ENCODE data around the gene SHROOM3.

Gene SHROOM3

DNA sequence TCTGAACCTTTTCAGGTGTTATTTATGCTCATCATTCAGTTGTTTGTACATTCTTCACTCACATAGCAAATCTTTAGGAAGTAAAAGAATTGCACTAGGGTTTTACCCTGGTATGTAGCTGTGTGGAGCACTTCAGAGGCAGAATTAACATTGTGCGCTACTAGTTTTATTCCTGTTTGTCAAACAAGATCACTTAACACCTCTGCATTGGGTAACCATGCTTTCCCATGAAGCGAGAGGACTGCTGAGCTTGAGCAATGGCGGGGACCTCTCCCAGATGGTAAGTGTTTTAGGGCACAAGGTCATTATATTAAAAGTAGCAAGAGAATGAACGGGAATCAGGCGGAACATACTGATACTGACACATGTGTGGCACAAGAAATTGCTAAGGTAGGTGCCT is 59.2 kb downstream of the SHROOM3 start:
- DNase-seq (ENCODE audit: low read depth): no peak

DNA sequence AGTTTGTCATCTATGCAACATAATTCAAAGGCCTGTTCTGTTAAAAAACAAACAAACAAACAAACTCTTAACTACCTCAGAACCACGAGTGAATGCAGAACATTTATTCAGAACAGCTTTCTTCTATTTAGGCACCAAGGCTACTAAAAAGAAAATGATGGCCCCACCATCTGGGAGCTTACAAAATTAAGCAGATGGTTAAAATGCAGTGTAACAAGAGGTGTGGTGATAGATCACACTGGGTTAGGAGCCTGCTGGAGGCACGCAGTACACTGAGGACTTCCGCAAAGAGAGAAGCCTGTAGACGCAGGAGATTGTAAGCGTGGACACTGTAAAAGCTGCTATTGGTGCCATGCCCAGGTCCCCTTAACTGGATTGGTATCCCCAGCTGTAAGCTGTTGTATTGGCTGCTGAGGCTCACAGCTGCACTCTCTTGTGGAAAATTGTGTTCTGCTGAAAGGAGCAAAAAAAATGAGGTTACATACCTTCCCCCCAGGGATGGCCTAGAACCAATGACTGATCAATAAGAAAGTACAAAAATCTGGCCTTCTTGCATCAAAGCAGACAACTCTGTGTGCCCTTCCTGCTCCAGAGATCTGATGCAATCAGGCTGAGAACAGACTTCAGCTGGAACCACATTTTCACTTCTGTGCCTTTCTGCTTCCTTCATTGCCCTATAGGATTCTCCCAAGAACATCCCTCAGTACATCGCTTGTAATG is 60.0 kb downstream of the SHROOM3 start:
- no peak for DNase-seq (ENCODE audit: low read depth)

- no peak for DNase-seq (ENCODE audit: low read depth)
These were observed 63.5 kb downstream of the SHROOM3 start for GRCh38 chr4:76498550-76498949.

DNA sequence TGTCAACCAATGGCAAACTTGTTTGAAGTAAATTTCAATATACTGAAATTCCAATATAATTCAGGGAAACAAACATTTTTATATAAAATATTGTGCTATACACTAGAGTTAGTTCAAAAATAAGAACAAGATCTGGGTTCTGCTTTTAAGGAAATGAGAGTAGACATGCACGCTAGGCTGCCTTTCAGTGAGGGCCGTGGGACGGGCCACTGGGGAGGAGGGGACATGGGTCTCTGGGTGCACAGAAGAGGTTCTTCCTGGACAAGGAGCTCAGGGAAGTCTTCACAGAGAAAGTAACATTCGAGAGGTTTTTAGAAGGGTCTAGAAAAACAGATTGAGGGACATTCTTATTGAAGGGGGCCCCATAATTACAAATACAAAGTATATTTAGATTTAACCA is 64.4 kb downstream of the SHROOM3 start:
- DNase-seq (ENCODE audit: low read depth): no peak

- no peak for DNase-seq (ENCODE audit: low read depth)
These were observed 67.9 kb downstream of the SHROOM3 start for GRCh38 chr4:76502886-76503285.

DNA sequence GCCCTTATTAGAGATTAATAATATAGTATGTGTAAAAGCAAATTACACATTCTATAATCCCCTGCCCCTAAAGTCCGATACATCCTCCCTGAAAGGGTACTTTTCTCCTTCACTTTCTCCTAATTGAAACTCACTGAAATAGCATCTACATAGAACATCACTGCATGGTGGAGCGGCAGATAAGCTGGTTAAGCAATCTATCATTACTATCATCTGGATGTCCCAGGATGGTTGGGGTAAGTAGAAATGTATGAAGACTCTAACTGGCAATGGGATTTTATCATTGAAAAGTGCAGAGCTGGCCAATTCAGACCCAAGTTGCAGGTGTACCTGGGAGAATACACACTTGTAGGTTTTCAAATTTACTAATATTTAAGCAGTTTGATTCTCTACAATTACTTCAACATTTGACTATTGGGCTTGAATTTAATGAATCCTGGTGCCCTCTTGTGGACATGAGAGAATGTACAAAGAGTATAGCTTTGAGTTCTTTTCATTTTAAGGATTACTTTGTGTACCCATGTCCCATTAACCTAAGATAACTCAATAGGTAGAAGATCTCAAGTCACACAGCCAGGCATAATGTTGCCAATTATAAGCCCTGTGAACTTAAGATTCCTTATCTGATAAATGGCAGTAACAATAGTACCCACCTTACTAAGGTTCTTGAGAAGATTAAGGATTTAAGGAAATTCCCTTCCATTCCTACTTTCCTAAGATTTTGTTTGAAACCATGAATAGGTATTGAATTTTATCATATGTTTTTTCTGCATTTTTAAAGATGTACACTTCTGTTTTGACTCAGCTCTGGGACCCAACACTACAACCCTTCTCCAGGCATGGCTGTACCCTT is 69.8 kb downstream of the SHROOM3 start:
- no peak for DNase-seq (ENCODE audit: low read depth)

DNA sequence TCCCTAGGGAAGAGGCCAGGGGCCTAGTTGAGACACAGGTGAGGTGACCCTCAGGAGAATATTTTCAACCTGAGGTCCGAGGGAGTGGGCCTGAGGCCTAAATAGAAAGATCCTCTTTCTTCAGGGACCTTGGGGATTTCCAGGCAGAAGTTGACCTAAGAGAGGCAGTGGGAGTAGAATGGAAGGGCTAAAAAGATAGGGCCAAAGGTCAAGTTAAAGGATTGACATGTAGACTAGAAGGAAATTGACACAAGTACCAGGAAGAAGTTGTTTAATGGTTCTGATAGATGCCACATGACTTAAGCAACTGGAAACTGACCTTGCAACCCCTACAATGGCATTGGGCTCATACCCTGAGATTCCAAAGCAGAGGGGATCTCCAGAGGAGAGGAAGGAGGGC is 76.9 kb downstream of the SHROOM3 start:
- DNase-seq (ENCODE audit: low read depth): no peak

GRCh38 chr4:76513482-76513881 is 78.5 kb downstream of the SHROOM3 start:
- DNase-seq (ENCODE audit: low read depth): no peak

DNA sequence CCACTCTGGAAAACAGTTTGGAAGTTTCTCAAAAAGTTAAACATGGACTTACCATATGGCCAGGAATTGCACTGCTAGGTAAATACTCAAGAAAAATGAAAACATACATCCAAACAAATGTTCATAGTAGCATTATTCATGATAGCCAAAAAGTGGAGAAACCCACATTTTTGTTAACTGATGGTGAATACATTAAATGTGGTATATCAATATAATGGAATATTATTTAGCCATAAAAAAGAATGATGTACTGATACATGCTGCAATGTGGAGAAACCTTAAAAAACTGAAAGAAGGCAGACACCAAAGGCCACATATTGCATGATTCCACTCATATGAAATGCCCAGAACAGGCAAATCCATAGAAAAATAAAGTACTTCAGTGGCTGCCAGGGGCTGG is 79.1 kb downstream of the SHROOM3 start:
- DNase-seq (ENCODE audit: low read depth): no peak

DNA sequence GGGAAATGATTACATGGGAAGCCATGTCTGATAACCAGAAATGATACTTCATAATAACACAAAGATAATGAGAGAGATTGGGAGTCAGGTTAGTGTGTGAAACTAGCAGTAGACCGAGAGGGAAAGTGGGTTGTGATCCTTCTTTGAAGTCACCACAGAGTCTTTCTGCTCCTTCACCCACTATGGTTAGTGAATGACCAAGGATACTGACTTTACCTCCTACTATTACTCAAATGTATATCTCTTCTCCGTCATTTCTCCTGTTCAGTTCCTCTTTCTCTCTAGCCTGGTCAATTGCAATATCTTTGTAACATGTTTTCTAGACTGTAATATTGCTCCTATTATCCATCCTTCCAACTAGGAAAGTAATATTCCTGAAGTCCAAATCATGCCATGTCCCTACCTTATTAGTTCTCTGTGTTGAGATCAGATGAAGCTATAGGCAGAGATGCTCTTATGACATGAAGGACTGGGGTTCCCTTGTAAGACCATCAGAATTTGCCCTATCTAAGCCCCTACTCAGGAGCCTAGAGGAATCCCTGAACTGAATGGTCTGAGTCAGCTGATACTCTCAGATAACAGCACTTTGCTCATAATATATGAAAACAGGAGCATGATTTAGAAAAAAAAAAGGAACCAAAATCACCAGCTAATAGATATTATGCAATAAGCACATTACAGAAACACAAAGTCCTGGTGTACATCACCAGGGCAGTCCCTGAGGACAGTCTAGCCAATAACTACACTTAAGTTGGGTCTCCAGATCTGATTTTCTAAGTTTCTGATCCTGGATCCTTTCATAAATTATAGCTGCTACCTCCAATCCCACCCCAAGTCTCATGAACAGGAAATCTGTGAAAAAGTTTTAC is 81.2 kb downstream of the SHROOM3 start:
- DNase-seq (ENCODE audit: low read depth): no peak

- no peak for DNase-seq (ENCODE audit: low read depth)
These were observed 83.2 kb downstream of the SHROOM3 start for GRCh38 chr4:76518241-76518640.

- DNase-seq (ENCODE audit: low read depth): no peak
These were observed 88.6 kb downstream of the SHROOM3 start for GRCh38 chr4:76523593-76523992.

GRCh38 chr4:76525751-76526150 is 90.7 kb downstream of the SHROOM3 start:
- no peak for DNase-seq (ENCODE audit: low read depth)

DNA sequence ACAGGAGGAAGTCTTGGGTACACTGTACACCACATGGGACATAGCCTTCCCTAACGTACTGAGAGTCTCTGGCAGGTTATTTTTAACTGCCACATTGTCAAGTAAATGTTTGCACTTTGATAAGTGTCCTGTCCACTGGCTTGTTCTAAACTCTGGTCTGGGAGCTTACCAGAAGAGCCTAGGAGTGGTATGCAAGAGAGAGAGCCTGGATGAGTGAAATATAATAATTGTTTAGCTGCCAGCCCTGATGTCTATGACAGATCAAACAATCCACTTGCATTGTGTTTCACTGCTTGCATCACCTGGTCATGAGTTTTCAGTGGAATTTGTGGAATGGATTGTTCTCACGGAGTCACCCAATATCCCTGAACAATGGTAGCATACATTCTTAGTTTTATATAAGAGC is 91.6 kb downstream of the SHROOM3 start:
- DNase-seq (ENCODE audit: low read depth): no peak

DNA sequence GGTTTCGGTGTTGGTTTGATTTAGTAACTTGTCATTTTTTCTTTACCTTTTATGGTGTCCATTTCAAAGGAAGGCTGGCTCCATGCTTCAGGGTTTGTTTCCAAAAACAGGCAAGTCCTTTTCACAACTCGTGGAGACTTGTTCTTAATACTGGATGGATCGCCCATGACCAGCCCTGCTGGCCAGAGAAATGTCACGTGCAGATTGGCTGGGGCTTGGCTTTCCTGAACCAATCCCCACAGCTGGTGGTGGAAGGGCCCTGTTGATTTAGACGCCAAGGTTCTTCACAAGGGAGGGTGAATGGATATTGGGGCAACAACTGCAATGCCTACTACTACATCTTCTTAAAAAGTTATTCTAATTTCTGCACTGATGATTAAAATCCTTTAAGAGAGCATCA is 92.6 kb downstream of the SHROOM3 start:
- no peak for DNase-seq (ENCODE audit: low read depth)

DNA sequence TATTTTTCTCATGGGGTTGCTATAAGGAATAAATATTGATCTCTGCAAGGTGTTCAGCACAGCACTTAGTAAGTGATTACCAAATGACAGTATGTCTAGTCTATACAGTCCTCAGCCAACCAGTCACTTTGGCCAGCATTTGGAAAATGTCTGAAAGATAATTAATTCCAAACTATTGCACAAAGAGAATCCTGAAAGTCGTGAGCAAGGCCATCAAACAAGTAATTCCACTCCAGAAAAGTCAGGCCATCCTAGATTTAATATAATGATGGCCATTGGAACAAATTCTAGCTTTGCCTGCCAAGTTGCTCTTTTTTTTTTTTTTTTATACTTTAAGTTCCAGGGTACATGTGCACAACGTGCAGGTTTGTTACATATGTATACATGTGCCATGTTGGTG is 96.6 kb downstream of the SHROOM3 start:
- no peak for DNase-seq (ENCODE audit: low read depth)

DNA sequence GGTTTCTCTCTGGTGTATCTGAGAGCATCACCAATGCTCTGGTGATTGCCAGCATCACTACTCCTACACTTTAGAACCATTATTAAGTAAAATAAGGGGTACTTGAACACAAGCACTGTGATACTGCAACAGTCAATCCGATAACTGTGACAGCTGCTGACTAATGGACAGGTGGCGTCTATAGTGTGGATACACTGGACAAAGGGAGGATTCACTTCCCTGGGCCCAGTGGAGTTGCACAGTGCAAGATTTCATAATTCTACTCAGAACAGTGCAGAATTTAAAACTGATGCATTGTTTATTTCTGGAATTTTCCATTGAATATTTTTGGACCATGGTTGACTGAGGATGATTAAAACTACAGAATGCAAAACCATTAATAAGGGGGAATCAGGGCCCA is 97.8 kb downstream of the SHROOM3 start:
- DNase-seq (ENCODE audit: low read depth): no peak

GRCh38 chr4:76533314-76533713 is 98.3 kb downstream of the SHROOM3 start:
- no peak for DNase-seq (ENCODE audit: low read depth)

GRCh38 chr4:76535603-76536372 is 100.8 kb downstream of the SHROOM3 start:
- no peak for DNase-seq (ENCODE audit: low read depth)

GRCh38 chr4:76536373-76536689 is 101.3 kb downstream of the SHROOM3 start:
- no peak for DNase-seq (ENCODE audit: low read depth)

DNA sequence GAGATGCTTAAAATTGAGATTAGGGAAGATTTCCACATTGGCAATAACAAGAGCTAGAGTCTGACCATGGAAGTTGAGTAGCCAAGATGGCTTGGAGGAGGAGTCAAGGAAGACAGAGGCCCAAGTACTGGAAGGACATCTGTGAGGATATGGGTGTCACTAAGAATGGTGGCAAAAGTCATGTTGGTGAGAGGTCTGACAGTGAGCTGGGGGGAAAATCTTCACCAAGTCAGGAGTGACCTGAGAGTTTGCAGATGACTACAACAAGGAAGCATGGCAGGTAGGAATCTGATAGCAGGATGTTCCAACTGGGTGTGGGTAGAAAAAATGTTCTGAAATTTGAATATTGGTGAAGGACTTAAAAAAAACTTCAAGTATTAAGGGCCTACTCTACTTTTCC is 103.3 kb downstream of the SHROOM3 start:
- DNase-seq (ENCODE audit: low read depth): no peak

GRCh38 chr4:76539979-76540378 is 105.0 kb downstream of the SHROOM3 start:
- DNase-seq (ENCODE audit: low read depth): no peak

All from stimulated activated CD8-positive, alpha-beta memory T cell treated with anti-CD3 and anti-CD28 coated beads, Interleukin-4, amount 100 ng/mL, for 24 hours (primary cell).